PC-3 (cell line): ENCODE measurements around the gene ITGA7. TPM values are rescaled to one million over a fixed set of nuclear protein-coding genes. Genes with fewer than 3 reads are reported as not detected.

ENCODE experiments used
- ATAC-seq: fragments of 200-7000 bp; cut with Tn5 transposase; 2 replicates; pipeline ENCODE4 v1.9.1; 2020; ENCODE audit warnings: mild to moderate bottlenecking, moderate library complexity
- BruUV-seq: library from RNA; stranded (reverse); fragments of 400-500 nt; replicated peaks from 2 replicates; lab custom pipeline; 2021; lab: Mats Ljungman, UMichigan
- CTCF ChIA-PET: fragments of 300-600 bp; sonication (Branson Sonifier 250); formaldehyde crosslinking; loops from one replicate; lab custom pipeline; 2022; ENCODE audit warnings: antibody characterized with exemption; lab: Charles Lee
- POLR2A ChIA-PET: fragments of 300-600 bp; sonication (Branson Sonifier 250); formaldehyde crosslinking; loops from one replicate; lab custom pipeline; 2022; ENCODE audit warnings: antibody characterized with exemption; ENCODE audit not compliant: unreplicated experiment; lab: Charles Lee
- DNase-seq: peaks from one replicate; pipeline ENCODE4 v3.0.0-alpha.2; 2015
- H2AFZ ChIP-seq: fragments of 300-600 bp; sonication (generic); 2 replicates; pipeline ENCODE4 v1.6.0; 2016; ENCODE audit warnings: antibody characterized with exemption, low read length
- H3F3A ChIP-seq: fragments of 300-600 bp; sonication (generic); one replicate; pipeline ENCODE4 v1.6.0; 2017; ENCODE audit warnings: antibody characterized with exemption, low read length, control low read depth, mild to moderate bottlenecking; ENCODE audit not compliant: unreplicated experiment
- H3K27ac ChIP-seq: fragments of 300-600 bp; sonication (generic); 2 replicates; pipeline ENCODE4 v1.5.1; 2016; ENCODE audit warnings: mild to moderate bottlenecking, low read length
- H3K27me3 ChIP-seq: fragments of 300-600 bp; sonication (generic); 2 replicates; pipeline ENCODE4 v1.6.1; 2016; ENCODE audit warnings: low read length, mixed read lengths
- H3K36me3 ChIP-seq: fragments of 300-600 bp; sonication (generic); 2 replicates; pipeline ENCODE4 v1.6.1; 2016; ENCODE audit warnings: low read depth, mixed run types, low read length, mixed read lengths
- H3K4me1 ChIP-seq: fragments of 300-600 bp; sonication (generic); 2 replicates; pipeline ENCODE4 v1.5.1; 2016; ENCODE audit warnings: low read length; ENCODE audit not compliant: insufficient read depth
- H3K4me2 ChIP-seq: fragments of 300-600 bp; sonication (generic); 2 replicates; pipeline ENCODE4 v1.6.0; 2016; ENCODE audit warnings: low read length
- H3K4me3 ChIP-seq: fragments of 300-600 bp; sonication (generic); 2 replicates; pipeline ENCODE4 v1.5.1; 2016; ENCODE audit warnings: mild to moderate bottlenecking, low read length, mixed read lengths
- H3K79me2 ChIP-seq: fragments of 300-600 bp; sonication (generic); 2 replicates; pipeline ENCODE4 v1.6.1; 2017; ENCODE audit warnings: low read length, mixed read lengths
- H3K9ac ChIP-seq: fragments of 300-600 bp; sonication (generic); 2 replicates; pipeline ENCODE4 v1.6.0; 2016; ENCODE audit warnings: mild to moderate bottlenecking, low read length
- H3K9me2 ChIP-seq: fragments of 300-600 bp; sonication (generic); replicated peaks from 2 replicates; pipeline ENCODE4 v1.6.1; 2016; ENCODE audit warnings: mixed run types, low read length, mixed read lengths
- H3K9me3 ChIP-seq: fragments of 300-600 bp; sonication (generic); 2 replicates; pipeline ENCODE4 v1.6.1; 2016; ENCODE audit warnings: low read length, mixed read lengths
- H4K20me1 ChIP-seq: fragments of 300-600 bp; sonication (generic); 2 replicates; pipeline ENCODE4 v1.6.1; 2016; ENCODE audit warnings: low read length, mixed read lengths
- EZH2 ChIP-seq: fragments of 300-600 bp; sonication (generic); IDR thresholded peaks from one replicate; pipeline ENCODE4 v1.6.1; 2017; ENCODE audit warnings: antibody characterized with exemption, mild to moderate bottlenecking, low read length; ENCODE audit not compliant: unreplicated experiment
- EZH2phosphoT487 ChIP-seq: fragments of 300-600 bp; sonication (generic); IDR thresholded peaks from 2 replicates; pipeline ENCODE4 v1.6.1; 2018; ENCODE audit warnings: mild to moderate bottlenecking, antibody characterized with exemption, low read length, borderline replicate concordance
- intact Hi-C: fragments of 100-400 bp; cut with micrococcal nuclease; formaldehyde crosslinking; loops from 2 replicates; pipeline ENCODE4 v1.9.0; 2023
- total RNA-seq: library from RNA; depleted of rRNA; stranded (reverse); fragments of >200 nt; gene quantifications from 2 replicates; pipeline ENCODE4 v1.2.3, GENCODE V29; 2014
- TF ChIP-seq, protein P1 (sequence below): fragments of 300-600 bp; sonication (generic); conservative IDR thresholded peaks from 2 replicates; pipeline ENCODE4 v1.5.1; 2017; ENCODE audit warnings: antibody characterized with exemption, low read depth, mild to moderate bottlenecking, low read length

Gene ITGA7
- total RNA-seq, 1 experiment from 2014 or later: 4.4 TPM

DNA sequence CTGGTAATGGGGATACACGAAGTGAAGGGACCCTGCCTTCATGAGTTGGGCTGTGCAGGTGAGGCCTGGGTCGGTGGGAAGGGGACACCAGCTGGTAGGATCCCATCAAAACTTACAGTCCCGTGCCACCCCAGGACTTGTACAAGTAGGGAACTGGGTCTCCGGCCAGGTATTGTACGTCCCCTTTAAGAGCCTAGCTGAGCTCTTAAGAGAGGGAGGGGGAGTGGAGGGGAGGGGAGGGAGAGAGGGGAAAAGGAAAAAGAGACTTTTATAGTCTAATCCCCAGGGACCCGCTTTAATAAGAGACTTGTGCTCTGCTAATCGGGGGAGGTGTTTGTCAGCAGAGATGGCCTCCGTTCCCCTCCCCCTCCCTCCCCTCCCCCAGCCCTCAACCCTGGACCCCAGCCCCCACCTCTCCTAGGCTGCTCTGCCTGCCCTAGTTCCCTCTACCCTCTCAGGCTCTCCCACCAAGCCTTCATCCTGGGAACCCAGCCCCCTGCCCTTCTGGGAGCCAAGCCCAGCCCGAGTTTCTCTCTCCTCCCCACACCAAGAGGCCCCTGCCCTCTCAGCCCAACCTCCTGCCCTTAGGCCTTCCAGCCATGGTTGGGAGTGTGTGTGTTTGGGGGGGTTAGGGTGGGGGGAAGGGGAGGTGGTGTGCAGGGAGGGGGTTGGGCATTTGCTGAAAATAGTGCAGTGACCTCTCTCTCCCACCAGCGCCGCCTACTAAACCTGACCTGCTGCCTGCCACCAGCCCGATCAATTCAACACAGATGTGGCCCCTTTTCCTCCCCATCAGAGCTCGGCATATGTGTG is 37.9 kb upstream of the ITGA7 start:
- Histone ChIP-seq H3K9me3 (no peaks in the 10 kb centered on the region), H3K27me3 (no peaks in the 10 kb centered on the region), H3K79me2 (no peaks in the 10 kb centered on the region), H3K9ac (no peak overlapping the region), H3K36me3 (no peaks in the 10 kb centered on the region), H3F3A (no peaks in the 10 kb centered on the region), H3K4me2 (no peak overlapping the region), H3K4me1 (peaks cover 13% of the 10 kb centered on the region; the same call in 1 of the 2 replicates), H3K9me2 (no peaks in the 10 kb centered on the region), H3K4me3 (no peak overlapping the region), H2AFZ (no peak overlapping the region), H4K20me1 (no peaks in the 10 kb centered on the region), H3K27ac (no peak overlapping the region)
- intact Hi-C loops: no loop called here
- POLR2A ChIA-PET: interaction anchor here (0.6 kb wide), 1 partner anchor 32 kb away, joined by 12 read pairs; no protein-coding TSS in a partner anchor
- ATAC-seq: no peak
- TF ChIP-seq, protein P1, sequence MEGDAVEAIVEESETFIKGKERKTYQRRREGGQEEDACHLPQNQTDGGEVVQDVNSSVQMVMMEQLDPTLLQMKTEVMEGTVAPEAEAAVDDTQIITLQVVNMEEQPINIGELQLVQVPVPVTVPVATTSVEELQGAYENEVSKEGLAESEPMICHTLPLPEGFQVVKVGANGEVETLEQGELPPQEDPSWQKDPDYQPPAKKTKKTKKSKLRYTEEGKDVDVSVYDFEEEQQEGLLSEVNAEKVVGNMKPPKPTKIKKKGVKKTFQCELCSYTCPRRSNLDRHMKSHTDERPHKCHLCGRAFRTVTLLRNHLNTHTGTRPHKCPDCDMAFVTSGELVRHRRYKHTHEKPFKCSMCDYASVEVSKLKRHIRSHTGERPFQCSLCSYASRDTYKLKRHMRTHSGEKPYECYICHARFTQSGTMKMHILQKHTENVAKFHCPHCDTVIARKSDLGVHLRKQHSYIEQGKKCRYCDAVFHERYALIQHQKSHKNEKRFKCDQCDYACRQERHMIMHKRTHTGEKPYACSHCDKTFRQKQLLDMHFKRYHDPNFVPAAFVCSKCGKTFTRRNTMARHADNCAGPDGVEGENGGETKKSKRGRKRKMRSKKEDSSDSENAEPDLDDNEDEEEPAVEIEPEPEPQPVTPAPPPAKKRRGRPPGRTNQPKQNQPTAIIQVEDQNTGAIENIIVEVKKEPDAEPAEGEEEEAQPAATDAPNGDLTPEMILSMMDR: no peak
- TF ChIP-seq EZH2phosphoT487 (no peak), EZH2 (no peak)
- no peak for DNase-seq
- CTCF ChIA-PET: no interaction called here
- no TSS peak for BruUV-seq

DNA sequence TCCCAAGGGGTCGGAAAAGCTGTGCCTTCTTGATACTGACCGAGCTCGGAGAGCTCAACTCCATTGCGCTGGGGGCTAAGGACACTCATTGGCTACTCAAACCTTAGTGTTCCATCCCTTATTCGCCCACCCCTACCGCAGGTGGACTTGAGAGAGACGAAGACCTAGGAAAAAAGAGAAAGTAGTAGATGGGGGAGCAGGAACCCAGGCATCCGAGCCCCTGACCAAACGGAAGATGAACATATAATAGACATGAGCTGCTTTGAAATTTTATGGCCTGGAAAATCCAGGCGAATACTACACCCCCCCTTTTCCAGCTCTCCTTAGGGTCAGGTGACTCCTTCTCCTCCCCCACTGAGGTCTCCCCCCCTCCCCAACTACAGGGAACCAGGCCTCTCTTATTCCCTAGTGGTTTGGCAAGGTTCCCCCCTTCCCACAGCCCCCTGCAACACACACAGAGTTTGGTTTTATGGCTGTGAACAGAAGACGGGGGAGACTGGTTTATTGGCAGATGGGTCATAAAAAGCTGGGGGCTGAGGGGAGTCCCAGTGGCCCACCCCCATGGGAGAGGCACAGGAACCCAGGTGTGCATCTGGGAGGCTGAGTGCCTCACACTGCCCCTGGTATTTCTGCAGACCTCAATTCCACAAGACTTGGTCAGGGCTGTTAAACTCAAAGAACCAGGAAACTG is 36.8 kb upstream of the ITGA7 start:
- H3K9me2 ChIP-seq: no peaks in the 10 kb centered on the region
- intact Hi-C loops: loop anchor here (5.0 kb wide), 1 partner anchor 73 kb away; the partner anchor contains the start of genes ORMDL2 and SARNP
- H3K79me2 ChIP-seq: no peaks in the 10 kb centered on the region
- no peaks in the 10 kb centered on the region for H3K9me3 ChIP-seq
- H3K4me1 ChIP-seq: peaks cover 13% of the 10 kb centered on the region; the same call in 1 of the 2 replicates
- peak overlapping the region; percentile 41; the same call in 1 of the 2 replicates for H3K9ac ChIP-seq
- no peak overlapping the region for H3K27ac ChIP-seq
- H3K27me3 ChIP-seq: no peaks in the 10 kb centered on the region
- ChIA-PET CTCF (interaction anchor here (0.6 kb wide), 1 partner anchor 171 kb away, joined by 3 read pairs; no protein-coding TSS in a partner anchor), POLR2A (interaction anchor here (0.5 to 0.6 kb wide), 2 partner anchors 12 to 45 kb away, joined by 4 to 5 read pairs; no protein-coding TSS in a partner anchor)
- no TSS peak for BruUV-seq
- H4K20me1 ChIP-seq: no peaks in the 10 kb centered on the region
- DNase-seq: no peak
- ATAC-seq: no peak
- no peaks in the 10 kb centered on the region for H3K36me3 ChIP-seq
- no peaks in the 10 kb centered on the region for H3F3A ChIP-seq
- H2AFZ ChIP-seq: peak overlapping the region; percentile 95
- TF ChIP-seq EZH2 (no peak), EZH2phosphoT487 (no peak)
- TF ChIP-seq, protein P1: no peak
- H3K4me3 ChIP-seq: peak overlapping the region; percentile 87
- H3K4me2 ChIP-seq: peak overlapping the region; percentile 100
